Measurements from ENCODE around the gene COL2A1.

The COL2A1 gene

GRCh38 chr12:47988073-47989022 is 15.9 kb downstream of the COL2A1 start:
- DNase-seq: peak; percentile 41

GRCh38 chr12:47987411-47988072 is 16.7 kb downstream of the COL2A1 start:
- DNase-seq: no peak

DNA sequence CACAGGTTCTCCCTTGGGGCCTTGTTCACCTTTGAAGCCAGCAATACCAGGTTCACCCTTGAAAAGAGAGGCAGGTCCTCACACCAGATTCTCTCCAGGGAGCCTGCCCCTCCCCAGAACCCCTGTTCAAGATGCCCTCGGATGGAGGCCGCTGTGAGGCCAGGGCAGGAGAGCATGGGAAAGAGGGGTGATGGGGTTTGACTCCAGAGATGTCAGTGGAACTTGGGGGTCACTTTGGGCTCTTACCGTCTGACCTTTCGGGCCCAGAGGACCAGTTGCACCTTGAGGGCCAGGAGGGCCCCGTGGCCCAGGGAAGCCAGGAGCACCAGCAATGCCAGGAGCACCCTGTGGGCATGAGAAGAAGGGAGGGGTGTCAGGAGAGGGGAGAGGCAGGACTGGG is 17.4 kb downstream of the COL2A1 start:
- DNase-seq: no peak

GRCh38 chr12:47986291-47986660 is 18.0 kb downstream of the COL2A1 start:
- no peak for DNase-seq

DNA sequence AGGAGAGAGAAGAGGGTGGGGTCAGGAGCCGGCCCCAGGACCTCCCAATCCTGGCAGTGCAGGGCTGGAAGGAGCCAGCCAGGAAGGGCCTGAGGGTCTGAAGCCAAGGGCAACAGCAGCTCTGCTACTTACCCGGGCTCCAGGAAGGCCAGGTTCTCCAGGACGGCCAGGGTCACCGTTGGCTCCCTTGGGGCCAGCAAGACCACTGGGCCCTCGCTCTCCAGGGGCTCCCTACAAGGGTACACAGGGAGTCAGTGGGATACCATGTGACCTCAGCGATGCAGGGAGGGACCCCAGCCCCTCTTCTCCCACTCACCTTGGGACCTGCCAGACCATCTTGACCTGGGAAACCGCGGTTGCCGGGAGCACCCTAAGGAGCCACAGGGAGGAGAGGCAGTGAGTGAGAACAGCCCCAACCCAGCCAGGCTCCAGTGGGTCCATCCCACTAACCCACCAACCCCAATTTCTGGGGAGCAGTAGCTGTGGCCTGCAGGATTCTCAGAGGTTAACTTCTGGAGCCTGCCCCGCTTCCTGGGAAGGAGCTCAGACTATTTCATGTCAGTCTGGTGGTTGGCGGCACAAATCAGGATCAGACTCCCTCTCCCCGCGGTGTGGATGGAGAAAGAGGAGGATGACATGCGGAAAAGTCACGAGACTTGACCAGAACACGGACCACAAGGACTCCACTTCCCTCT is 18.5 kb downstream of the COL2A1 start:
- DNase-seq: no peak

DNA sequence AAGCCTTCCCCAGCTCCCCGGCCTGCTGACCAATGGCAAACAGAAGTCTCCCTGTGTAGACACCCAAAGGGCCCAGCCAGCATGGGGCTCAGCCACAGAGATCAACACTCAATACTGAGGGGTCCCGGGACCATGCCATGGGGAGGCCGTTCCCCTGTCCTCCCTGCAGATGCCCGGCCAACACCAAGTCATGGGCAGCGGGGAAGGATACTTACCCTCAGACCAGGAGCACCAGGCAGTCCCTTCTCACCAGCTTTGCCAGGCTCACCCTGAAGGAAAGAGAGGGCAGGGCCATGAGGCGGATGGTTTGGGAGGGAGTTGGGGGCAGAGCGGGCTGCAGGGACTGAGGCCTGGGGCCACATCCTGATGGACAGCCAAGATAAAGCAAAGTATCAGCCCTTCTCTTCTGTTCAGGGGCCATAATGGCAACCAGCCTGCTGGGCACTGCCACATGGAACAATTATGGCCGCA is 19.9 kb downstream of the COL2A1 start:
- no peak for DNase-seq

DNA sequence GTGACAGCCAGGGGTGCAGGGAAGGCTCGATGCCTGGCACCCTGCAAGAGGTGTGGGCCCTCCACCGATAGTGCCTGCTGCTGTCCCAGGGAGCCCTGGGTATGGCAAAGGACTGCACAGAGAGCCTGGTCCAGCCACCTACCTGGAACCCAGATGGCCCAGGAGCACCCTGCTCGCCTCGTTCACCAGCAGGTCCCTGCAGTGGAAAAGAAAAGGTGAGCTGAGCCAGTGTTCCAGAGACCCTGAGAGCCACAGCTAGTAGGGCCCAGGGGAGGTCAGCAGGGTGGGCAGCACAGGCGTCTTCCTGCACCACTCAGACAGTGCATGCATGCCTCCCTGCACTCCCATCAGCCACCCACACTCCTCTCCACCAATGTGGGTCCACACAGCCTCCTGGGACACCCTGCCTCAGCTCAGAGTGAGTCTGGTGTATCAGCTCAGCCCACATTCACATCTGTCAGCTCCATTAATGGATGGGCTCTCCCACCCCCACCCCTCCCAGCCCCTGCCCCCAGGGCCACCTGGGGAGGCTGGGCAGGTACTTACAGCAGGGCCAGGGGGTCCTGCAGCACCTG is 20.6 kb downstream of the COL2A1 start:
- DNase-seq: no peak

GRCh38 chr12:47982770-47983169 is 21.5 kb downstream of the COL2A1 start:
- no peak for DNase-seq

- DNase-seq: no peak
Measured at GRCh38 chr12:47982311-47982710, 22.0 kb downstream of the COL2A1 start.

DNA sequence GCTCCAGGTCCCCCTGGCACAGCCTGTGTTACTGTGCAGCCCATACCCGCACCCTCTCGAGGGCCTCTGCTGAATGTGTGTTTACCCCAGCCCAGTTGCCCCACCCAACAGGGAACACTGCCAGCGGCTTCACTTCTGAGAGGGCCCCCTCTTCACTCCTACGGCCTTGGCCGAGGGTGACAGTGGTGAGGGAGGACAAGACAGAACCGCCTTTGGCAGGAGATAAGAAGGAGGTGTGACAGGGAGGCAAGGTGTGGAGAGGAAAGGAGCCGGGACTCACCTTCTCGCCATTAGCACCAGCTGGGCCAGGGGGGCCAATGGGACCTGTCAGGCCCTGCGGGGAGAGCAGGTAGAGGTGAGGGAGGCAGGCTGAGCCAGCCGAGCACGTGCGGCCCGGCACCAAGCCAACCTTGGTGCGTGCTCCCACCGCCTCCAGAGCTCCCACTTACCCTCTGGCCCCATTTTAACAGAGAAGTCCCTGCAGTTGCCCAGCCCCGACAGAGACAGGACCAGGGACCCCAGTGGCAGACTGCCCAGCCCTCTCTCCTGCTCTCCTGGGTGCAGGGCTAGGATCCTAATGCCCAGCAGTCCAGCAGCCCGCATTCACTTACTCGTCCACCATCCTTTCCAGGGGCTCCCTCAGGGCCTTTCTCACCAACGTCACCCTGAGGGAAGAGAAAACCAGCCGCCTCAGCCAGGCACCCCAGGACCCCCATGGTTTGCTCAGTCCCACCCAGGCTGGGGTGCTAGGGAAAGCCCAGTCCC is 22.6 kb downstream of the COL2A1 start:
- peak; percentile 8 for DNase-seq

- DNase-seq: no peak
Measured at GRCh38 chr12:47980779-47981495, 23.3 kb downstream of the COL2A1 start.

- DNase-seq: no peak
Measured at GRCh38 chr12:47980197-47980596, 24.1 kb downstream of the COL2A1 start.

DNA sequence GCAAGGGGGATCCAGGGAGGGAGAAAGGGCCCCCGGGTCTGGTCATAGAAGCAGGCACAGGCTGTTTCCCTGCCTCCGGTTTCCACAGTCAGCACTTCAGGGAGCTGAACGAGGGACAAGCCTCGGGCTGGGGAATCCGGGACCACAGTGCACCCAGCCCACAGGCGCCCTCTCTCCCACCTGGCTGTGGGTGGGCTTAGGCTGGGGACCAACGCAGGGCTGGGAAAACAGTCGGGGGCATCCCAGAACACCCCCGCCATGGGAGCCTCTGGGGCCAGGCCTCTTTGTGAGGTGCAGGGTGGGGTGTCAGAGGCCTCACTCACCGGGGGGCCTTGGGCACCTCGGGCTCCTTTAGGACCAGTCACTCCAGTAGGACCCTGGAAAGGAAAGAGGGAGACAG is 24.6 kb downstream of the COL2A1 start:
- DNase-seq: no peak

DNA sequence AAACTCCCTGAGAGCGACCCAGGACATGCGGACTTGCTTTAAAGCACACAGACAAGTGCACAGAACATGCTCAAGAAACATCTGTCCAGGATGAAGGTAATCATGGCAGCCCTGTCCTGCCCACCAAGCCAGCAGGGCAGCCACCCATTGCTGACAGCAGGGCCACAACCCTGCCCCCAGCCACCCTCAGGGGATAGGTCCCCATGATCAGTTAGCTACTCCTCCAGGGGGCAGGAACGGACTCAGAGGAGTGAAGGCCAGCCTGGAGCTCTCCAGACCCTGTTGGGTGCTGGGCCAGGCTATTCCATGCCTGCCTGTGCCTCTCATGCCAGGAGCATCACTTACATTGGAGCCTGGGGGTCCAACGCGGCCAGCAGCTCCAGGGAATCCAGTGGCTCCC is 25.1 kb downstream of the COL2A1 start:
- DNase-seq: no peak

- no peak for DNase-seq
Measured at GRCh38 chr12:47978598-47978873, 25.7 kb downstream of the COL2A1 start.

GRCh38 chr12:47977772-47978597 is 26.3 kb downstream of the COL2A1 start:
- no peak for DNase-seq

- DNase-seq: no peak
Measured at GRCh38 chr12:47977046-47977771, 27.1 kb downstream of the COL2A1 start.

DNA sequence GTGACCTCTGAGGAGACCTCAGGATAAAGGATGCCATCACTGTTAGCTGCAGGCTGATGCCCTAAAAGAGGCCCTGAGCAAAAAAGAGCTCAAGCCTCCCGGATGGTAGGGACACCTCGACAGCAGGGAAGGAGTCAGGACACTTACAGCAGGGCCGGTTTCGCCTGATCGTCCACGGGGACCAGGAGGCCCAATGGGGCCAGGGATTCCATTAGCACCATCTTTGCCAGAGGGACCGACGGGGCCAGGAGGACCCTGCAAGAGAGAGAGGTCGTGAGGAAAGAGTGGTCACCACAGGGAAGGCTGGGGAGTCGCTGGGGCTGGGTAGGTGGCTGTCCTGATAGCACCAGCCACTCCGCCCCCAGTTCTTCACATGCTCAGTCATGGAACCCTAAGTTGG is 28.5 kb downstream of the COL2A1 start:
- DNase-seq: no peak

GRCh38 chr12:47975036-47975620 is 29.1 kb downstream of the COL2A1 start:
- no peak for DNase-seq

GRCh38 chr12:47973870-47974269 is 30.4 kb downstream of the COL2A1 start:
- no peak for DNase-seq
